Hepatocyte (in vitro differentiated cells): ENCODE data around the gene SLC1A3. TPM values are rescaled to one million over a fixed set of nuclear protein-coding genes. Genes with fewer than 3 reads are reported as not detected.
"Not testable (repeated sequence)": the region's sequence is repeated elsewhere in the genome, so short reads cannot be mapped to it uniquely, and the experiment has no call there.

Experiments used
- DNase-seq: peaks from one replicate; pipeline ENCODE4 v3.0.0-alpha.2; 2016; ENCODE audit warnings: low spot score
- H2AFZ ChIP-seq: fragments of 200-600 bp; sonication (generic); 2 replicates; pipeline ENCODE4 v1.6.0; 2016; ENCODE audit warnings: antibody characterized with exemption, mild to moderate bottlenecking
- H3K27ac ChIP-seq: fragments of 200-600 bp; sonication (generic); 2 replicates; pipeline ENCODE4 v1.5.1; 2016; ENCODE audit warnings: mild to moderate bottlenecking
- H3K27me3 ChIP-seq: fragments of 200-600 bp; sonication (generic); 2 replicates; pipeline ENCODE4 v1.6.1; 2016
- H3K36me3 ChIP-seq: fragments of 200-600 bp; sonication (generic); replicated peaks from 2 replicates; pipeline ENCODE4 v1.5.1; 2016; ENCODE audit warnings: low read depth; ENCODE audit not compliant: insufficient read depth
- H3K4me1 ChIP-seq: fragments of 200-600 bp; sonication (generic); 2 replicates; pipeline ENCODE4 v1.5.1; 2016; ENCODE audit warnings: mild to moderate bottlenecking, moderate library complexity; ENCODE audit not compliant: insufficient read depth
- H3K4me2 ChIP-seq: fragments of 200-600 bp; sonication (generic); 2 replicates; pipeline ENCODE4 v1.6.0; 2016
- H3K4me3 ChIP-seq: fragments of 200-600 bp; sonication (generic); 2 replicates; pipeline ENCODE4 v1.5.1; 2016; ENCODE audit warnings: mild to moderate bottlenecking
- H3K79me2 ChIP-seq: fragments of 200-600 bp; sonication (generic); 2 replicates; pipeline ENCODE4 v1.6.0; 2017; ENCODE audit warnings: mild to moderate bottlenecking
- H3K9me2 ChIP-seq: fragments of 200-600 bp; sonication (generic); replicated peaks from 2 replicates; pipeline ENCODE4 v1.6.0; 2017; ENCODE audit warnings: mild to moderate bottlenecking; ENCODE audit not compliant: insufficient read depth
- H3K9me3 ChIP-seq: fragments of 200-600 bp; sonication (generic); 2 replicates; pipeline ENCODE4 v1.5.1; 2016; ENCODE audit warnings: low read depth, mild to moderate bottlenecking
- H4K20me1 ChIP-seq: fragments of 200-600 bp; sonication (generic); 2 replicates; pipeline ENCODE4 v1.6.0; 2016; ENCODE audit warnings: mild to moderate bottlenecking; ENCODE audit not compliant: insufficient read depth, poor library complexity, severe bottlenecking
- EZH2 ChIP-seq: fragments of 200-600 bp; sonication (generic); IDR thresholded peaks from 2 replicates; pipeline ENCODE4 v1.6.1; 2016; ENCODE audit warnings: antibody characterized with exemption, mild to moderate bottlenecking, borderline replicate concordance
- EZH2phosphoT487 ChIP-seq: fragments of 200-600 bp; sonication (generic); IDR thresholded peaks from one replicate; pipeline ENCODE4 v1.6.1; 2018; ENCODE audit warnings: antibody characterized with exemption, mild to moderate bottlenecking, low read depth, moderate library complexity; ENCODE audit not compliant: unreplicated experiment, severe bottlenecking
- WGBS: methylation state at CpG from one replicate; pipeline ENCODE4 v1.1.6; 2016; ENCODE audit warnings: low lambda C conversion rate; ENCODE audit errors: missing lambda C conversion rate; 5-methylcytosine and 5-hydroxymethylcytosine counted together
- polyA plus RNA-seq: library from polyadenylated mRNA; unstranded; fragments of >200 nt; fragmentation: Nextera tagmentation; extraction: Ambion mirVana; gene quantifications from 2 replicates; pipeline ENCODE4 v1.2.1, GENCODE V29; 2016
- total RNA-seq: library from RNA; depleted of rRNA; stranded (reverse); fragments of >200 nt; gene quantifications from 2 replicates; pipeline ENCODE4 v1.2.3, GENCODE V29; 2014
- TF ChIP-seq, protein P1 (sequence below): fragments of 200-600 bp; sonication (generic); IDR thresholded peaks from 2 replicates; pipeline ENCODE4 v1.5.1; 2016; ENCODE audit warnings: antibody characterized with exemption, mild to moderate bottlenecking; ENCODE audit not compliant: poor library complexity

The SLC1A3 gene
- total and polyA plus RNA-seq, 2 experiments from 2014 or later = 32.3 to 42.3 TPM

DNA sequence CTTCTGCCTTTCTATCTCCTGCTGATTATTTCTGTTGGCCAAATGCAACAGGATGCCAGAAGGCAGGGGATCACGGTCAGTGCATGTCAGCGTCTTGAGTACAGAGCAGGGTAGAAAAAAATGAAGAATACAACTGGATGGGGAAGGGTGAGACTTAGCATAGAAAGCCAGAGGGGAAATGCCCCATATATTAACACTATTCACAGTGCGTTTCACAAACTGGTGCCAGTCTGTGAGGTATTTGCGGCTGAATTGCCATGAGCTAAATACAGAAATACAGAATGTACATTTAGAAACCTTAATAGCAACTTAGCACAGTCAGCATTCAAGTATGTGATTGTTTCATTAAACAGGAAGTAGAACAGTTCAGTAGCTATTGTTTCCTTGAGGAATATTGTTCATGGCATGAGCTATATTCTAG is 31.0 kb upstream of the SLC1A3 start:
- Histone ChIP-seq H3K4me2 (no peak overlapping the region), H3K27me3 (no peaks in the 10 kb centered on the region), H2AFZ (no peak overlapping the region), H3K9me2 (no peaks in the 10 kb centered on the region), H3K79me2 (no peaks in the 10 kb centered on the region), H3K36me3 (no peaks in the 10 kb centered on the region), H3K4me3 (no peak overlapping the region), H4K20me1 (no peaks in the 10 kb centered on the region), H3K4me1 (no peaks in the 10 kb centered on the region), H3K9me3 (no peaks in the 10 kb centered on the region), H3K27ac (no peak overlapping the region)
- DNase-seq = no peak
- TF ChIP-seq, protein P1, sequence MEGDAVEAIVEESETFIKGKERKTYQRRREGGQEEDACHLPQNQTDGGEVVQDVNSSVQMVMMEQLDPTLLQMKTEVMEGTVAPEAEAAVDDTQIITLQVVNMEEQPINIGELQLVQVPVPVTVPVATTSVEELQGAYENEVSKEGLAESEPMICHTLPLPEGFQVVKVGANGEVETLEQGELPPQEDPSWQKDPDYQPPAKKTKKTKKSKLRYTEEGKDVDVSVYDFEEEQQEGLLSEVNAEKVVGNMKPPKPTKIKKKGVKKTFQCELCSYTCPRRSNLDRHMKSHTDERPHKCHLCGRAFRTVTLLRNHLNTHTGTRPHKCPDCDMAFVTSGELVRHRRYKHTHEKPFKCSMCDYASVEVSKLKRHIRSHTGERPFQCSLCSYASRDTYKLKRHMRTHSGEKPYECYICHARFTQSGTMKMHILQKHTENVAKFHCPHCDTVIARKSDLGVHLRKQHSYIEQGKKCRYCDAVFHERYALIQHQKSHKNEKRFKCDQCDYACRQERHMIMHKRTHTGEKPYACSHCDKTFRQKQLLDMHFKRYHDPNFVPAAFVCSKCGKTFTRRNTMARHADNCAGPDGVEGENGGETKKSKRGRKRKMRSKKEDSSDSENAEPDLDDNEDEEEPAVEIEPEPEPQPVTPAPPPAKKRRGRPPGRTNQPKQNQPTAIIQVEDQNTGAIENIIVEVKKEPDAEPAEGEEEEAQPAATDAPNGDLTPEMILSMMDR = no peak
- TF ChIP-seq EZH2phosphoT487 (no peak), EZH2 (no peak)
- WGBS = 77% methylated on average over 4 of the region's 4 CpGs

DNA sequence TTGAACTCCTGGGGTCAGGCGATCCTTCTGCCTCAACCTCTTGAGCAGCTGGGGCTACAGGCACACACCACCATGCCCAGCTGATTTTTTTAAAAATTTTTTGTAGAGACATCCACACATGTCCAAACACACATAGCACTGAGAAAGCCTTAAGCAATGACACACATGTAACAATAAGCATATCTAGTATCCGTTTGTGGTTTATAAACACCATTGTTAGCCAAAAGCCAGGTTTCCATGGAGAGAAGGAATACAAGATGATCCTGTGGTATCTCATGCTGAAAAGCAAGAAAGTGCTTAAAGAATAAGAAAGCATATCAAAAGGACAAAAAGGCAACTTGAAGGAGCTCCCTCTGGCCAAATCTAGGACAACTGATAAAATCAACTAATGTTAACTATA is 29.7 kb upstream of the SLC1A3 start:
- TF ChIP-seq, protein P1 = no peak
- TF ChIP-seq EZH2 = no peak
- no peak for TF ChIP-seq EZH2phosphoT487
- Histone ChIP-seq H3K79me2 (no peaks in the 10 kb centered on the region), H3K4me1 (no peaks in the 10 kb centered on the region), H3K36me3 (no peaks in the 10 kb centered on the region), H3K4me3 (no peak overlapping the region), H4K20me1 (no peaks in the 10 kb centered on the region), H3K9me2 (no peaks in the 10 kb centered on the region), H2AFZ (no peak overlapping the region), H3K9me3 (no peaks in the 10 kb centered on the region), H3K27ac (no peak overlapping the region), H3K27me3 (no peaks in the 10 kb centered on the region), H3K4me2 (no peak overlapping the region)
- WGBS = 80% methylated on average over 2 of the region's 2 CpGs
- no peak for DNase-seq

DNA sequence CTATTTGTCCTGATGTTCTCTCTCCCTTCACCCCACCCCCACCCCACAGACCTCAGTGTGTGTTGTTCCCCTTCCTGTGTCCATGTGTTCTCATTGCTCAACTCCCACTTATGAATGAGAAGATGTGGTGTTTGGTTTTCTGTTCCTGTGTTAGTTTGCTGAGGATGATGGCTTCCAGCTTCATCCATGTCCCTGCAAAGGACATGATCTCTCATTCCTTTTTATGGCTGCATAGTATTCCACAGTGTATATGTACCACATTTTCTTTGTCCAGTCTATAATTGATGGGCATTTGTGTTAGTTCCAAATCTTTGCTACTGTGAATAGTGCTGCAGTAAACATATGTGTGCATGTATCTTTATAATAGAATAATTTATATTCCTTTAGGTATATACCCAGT is 26.5 kb upstream of the SLC1A3 start:
- H3K4me2 ChIP-seq, H3K9me3 ChIP-seq, H3K36me3 ChIP-seq, H3K27ac ChIP-seq, H3K27me3 ChIP-seq, H3K79me2 ChIP-seq, H4K20me1 ChIP-seq, H3K4me1 ChIP-seq, H3K9me2 ChIP-seq, H2AFZ ChIP-seq, H3K4me3 ChIP-seq, DNase-seq: not testable (repeated sequence)

DNA sequence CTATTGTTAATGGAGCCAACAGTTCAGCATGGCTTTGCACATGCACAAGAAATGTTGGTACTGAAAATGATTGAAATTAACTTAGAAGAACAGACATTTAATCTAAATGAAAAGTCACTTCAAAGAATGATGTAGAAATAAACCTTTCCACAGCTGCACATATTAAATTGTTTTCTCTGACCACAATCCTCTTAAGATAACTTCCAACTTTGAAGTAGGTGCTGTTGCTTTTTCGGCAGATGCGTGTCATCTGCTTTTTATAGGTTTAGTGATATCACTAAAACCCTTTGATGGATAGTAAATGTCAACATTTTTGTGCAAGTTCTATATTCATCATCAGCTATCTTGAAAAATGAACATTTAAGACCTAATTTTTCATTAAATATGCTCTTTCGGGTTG is 25.3 kb upstream of the SLC1A3 start:
- Histone ChIP-seq H4K20me1 (no peaks in the 10 kb centered on the region), H3K27me3 (no peaks in the 10 kb centered on the region), H3K9me2 (no peaks in the 10 kb centered on the region), H3K4me1 (no peaks in the 10 kb centered on the region), H3K4me2 (no peak overlapping the region), H2AFZ (no peak overlapping the region), H3K79me2 (no peaks in the 10 kb centered on the region), H3K36me3 (no peaks in the 10 kb centered on the region), H3K4me3 (no peak overlapping the region), H3K27ac (no peak overlapping the region), H3K9me3 (no peaks in the 10 kb centered on the region)
- WGBS = 43% methylated on average over 3 of the region's 3 CpGs
- TF ChIP-seq EZH2 (no peak), EZH2phosphoT487 (no peak)
- TF ChIP-seq, protein P1 = no peak
- DNase-seq = no peak
